HG03139 (cell line): ENCODE measurements around the gene LRRIQ4.

Source experiments
- ATAC-seq: cut with Tn5 transposase; IDR thresholded peaks from one replicate; pipeline ENCODE4 v1.9.1; 2021; ENCODE audit not compliant: unreplicated experiment

The LRRIQ4 gene

DNA sequence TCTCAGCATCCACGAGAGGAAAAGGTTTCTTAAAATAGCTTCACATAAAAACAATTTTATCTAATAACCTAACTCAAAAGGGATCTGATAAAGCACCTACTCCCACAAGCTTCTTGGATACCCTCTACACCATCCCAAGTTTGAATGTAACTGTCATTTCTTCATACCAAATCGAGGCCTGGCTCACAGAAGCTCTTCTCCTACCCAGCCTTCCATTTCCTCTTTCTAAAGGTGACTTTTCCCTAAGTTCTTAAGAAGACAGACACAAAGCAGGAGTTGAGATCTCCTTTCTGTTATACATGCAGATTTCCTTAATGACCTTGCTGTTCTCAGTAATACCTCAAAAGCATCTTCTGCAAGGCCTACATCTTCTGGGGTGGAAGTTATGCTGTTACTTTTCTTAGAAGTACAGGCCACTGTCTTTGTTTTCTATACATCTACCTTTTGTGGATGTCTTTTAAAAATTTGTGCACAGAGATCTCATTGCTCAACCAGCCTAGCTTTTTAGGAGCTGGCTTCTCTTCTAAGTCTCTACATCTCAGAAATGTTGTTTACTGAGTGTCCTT lies 3.4 kb upstream of the LRRIQ4 start:
- ATAC-seq = no peak

DNA sequence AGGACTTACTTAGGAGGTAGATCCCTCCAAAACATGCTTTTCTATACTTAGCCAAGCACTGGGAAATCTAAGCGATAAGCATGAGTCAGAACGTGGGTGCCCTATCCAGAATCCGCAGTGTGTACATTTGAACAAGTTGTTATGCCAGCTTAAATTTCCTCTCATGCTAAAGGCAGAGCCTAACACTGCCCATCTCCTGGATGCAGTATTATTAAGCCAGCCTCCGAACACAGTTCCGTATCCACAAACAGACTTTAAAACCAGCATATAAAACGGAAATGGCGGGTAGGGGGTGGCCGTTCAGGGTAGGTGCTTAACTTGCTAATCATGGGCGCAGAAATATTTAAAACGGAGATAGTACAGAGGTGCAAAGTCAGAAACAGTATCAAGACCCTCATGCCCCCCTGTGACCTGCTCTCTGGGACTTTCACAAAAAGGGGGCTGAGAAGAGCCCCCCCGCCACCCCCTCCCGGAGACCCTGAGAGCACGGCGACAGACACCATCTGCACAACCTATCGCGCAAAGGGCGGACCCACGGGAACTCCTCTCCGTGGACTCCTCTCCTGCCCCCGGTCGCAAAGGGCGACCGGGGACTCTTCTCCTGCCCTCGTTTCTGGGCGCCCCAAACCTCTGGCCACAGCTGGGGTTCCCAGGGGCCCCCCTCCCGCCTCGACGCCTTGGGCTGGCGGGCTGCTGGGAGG lies 889 bp upstream of the LRRIQ4 start:
- ATAC-seq = peak; percentile 4

DNA sequence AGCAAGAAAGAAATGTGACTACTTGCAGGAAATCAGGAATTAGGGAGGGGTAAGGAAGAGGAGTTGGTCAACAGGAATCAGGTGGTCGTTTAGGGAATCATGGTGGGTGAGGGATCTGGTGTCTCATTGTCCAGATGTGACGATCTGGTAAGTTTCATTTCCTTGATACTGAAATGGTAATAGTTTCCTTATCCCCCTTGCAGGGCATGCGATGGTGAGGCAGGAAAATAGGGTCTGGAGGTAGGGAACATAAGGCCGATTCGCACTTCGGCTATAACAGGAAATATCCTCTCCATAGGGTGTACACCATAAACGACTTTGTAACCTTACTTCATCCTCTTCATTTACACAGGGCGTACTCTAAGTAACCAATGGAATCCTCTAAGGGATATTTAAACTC lies 608 bp downstream of the LRRIQ4 start:
- no peak for ATAC-seq

DNA sequence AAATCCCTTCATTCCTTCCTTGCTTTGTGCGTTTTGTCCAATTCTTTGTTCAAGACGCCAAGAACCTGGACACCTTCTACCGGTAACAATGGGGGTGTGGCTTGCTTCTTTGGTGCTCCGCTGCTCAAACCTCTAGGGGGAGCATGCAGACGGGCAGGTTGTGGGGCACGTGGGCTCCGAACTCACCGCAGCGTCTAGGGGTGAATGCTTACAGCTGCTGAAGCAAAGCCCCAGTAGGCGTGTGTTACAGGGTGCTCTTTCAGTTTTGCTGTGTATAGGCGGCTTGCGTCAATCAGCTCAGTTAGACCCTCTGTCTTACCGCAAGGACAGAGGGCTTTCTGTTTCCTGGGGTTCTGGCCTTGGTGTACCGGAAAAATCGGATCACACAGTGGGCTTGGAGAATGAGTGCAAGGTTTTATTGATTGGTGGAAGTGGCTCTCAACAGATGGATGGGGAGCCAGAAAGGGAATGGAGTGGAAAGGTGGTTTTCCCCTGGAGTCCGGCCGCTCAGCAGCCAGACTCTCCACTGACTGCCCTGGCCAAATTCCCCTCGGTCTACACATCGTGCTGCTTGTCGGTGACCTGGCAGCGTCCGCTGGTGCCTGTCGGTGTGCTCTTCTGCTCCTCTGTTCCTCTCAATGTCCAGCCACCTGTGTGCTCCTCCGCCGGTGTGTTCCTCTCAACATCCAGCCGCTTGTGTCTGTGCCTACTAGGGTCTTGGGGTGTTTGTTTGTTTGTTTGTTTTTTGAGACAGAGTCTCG lies 1.3 kb downstream of the LRRIQ4 start:
- peak; percentile 87 for ATAC-seq

DNA sequence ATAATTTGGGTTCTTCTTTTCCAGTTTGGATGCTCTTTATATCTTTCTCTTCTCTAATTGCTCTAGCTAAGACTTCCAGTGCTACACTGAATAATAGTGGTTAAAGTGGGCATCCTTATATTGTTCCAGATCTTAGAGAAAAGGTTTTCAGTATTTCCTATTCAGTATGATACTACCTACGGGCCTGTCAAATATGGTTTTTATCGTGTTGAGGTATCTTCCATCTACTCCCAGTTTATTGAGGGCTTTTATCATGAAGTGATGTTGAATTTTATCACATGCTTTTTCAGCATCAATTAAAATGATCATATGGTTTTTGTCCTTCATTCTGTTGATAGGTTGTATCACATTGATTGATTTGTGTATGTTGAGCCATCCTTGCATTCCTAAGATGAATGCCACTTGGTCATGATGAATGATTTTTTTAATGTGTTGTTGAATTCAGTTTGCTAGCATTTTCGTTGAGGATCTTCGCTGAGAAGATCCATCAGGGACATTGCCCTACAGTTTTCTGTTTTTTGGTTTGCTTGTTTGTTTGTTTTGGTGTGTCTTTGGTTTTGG lies 3.0 kb downstream of the LRRIQ4 start:
- ATAC-seq = no peak

DNA sequence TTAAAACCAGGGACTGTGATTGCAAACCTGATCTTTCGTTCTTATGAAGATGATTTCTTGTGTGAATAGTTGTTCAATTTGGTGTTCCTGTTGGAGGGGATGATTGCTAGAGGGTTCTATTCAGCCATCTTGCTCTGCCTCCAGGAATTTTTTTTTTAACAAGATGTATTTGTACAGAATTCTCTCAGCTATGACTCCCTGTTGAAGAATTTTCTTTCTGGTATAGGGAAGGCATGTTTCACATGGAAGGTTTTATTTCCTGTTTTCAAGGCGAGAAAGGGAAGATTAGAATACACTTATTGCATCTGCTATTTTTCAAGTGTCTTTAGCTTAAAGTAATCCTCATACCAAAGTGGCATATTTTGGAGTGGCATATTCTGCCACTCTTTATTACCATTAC lies 5.6 kb downstream of the LRRIQ4 start:
- no peak for ATAC-seq

DNA sequence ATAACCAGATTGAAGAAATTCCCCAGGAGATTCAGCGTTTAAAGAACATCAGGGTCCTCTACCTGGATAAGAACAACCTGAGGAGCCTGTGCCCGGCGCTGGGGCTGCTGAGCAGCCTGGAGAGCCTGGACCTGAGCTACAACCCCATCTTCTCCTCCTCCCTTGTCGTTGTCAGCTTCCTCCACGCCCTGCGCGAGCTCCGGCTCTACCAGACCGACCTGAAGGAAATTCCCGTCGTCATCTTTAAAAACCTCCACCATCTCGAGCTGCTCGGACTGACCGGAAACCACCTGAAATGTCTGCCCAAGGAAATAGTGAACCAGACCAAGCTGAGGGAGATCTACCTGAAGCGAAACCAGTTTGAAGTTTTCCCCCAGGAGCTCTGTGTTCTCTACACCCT lies 9.4 kb downstream of the LRRIQ4 start:
- no peak for ATAC-seq

DNA sequence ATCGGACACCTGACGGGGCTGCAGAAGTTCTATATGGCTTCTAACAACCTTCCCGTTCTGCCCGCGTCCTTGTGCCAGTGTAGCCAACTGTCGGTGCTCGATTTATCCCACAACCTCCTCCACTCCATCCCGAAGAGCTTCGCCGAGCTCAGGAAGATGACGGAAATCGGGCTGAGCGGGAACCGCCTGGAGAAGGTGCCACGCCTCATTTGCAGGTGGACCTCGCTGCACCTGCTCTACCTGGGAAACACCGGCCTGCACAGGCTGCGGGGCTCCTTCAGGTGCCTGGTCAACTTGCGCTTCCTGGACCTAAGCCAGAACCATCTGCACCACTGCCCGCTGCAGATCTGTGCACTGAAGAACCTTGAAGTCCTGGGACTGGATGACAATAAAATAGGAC lies 9.9 kb downstream of the LRRIQ4 start:
- ATAC-seq = no peak

DNA sequence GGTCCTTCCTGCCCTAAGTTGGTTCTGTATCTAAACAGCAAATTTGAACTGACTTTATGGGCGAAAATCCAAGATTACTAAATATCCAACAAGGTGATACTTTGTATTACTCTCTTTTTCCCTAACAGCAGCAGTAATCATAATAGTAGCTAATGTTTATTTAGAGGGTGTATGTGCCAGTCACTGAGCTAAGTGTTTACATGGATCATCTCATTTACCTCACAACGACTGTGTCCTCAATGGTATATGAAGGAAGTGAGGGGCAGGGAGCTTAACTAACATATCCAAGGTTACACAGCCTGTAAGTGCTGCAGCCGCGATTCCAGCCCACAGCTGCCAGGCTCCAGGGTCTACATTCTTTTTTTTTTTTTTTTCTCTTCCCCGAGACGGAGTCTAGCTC lies 10.3 kb downstream of the LRRIQ4 start:
- no peak for ATAC-seq

DNA sequence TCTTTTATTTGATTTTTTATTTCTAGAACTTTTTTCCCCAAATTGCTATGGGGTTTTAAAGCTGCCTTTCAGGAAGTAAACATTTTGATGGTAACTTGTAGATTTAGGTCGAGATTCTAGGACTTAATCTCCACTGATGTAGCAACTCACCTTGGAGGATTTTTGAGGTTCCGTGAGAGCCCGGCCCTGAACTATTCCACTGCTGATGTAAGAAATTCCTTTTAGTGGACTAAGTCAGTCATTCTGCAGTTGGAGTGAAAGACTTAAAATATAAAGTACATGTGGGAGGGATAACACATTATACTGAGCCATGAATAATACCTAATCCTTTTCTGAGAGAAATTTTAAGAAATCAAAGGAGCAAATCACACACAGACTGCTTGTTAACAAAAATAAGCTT lies 12.6 kb downstream of the LRRIQ4 start:
- ATAC-seq = no peak

DNA sequence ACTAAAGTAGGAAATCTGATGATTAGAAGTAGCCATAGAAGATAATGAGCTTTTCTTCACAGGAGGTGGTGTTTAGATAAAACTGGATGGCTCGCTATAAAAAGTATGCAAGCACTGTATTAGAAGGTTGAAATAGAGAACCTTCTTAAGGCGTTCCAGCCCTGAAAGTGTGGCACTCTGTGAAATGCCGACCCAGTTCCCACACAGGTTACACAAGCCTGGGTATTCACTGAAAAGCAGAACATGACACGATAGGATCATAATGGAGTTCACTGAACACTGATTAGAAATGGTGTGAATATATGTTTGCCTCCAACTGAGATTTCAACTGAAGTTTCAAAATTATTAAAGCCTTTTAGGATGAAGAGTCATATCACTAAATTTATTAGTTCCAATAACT lies 15.0 kb downstream of the LRRIQ4 start:
- no peak for ATAC-seq

DNA sequence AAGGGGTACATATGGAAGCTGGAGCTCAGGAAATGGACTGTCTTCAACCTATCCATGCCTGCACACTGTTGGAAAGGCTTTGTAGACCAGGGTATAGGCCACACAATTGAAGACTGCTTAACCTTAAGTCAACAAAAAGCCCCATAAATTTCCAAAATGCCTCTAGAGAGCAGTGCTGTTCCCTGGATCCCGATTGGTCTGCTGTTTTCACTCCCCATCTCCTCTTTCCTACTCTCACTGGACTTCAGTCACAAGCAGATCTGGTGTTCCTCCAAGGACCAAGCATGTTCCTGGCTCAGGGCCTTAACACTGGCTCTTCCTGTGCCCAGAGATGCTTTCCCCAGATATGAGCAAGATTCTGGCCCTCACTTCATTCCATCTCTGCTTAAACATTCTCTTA lies 22.9 kb downstream of the LRRIQ4 start:
- no peak for ATAC-seq

DNA sequence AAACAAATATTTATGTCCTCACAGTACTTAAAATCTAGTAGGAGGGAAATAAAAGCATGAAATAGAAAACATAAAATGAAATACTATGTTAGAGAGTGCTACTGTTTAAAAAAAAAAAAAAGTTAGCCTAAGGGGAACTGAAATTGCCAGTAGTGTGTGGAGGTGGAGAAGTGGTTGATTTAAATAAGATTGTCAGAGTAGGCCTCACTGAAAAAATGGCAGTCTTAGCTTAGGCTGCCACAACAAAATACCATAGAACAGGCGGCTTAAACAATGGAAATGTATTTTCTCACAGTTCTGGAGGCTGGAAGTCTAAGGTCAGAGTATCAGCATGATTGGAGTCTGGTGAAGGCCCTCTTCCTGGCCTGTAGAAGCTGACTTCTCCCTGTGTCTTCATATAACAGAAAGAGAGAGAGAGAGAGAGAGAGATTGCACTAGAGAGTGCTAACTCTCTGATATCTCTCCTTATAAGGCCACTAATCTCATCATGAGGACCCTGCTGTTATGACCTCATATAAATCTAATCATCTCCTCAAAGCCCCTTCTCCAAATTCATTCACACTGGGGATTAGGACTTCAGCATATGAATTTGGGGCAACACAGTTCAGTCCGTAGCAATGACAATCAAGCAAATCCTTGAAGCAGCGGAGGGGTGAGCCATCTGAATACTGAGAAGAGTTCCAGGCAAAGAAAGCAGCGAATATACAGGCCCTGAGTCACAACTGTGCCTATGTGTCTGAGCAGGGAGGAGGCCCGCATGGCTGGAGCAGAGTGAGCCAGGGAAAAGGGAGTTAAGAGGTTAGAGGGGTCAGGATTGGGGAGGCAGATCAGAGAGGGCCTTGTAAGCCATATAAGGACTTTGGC lies 23.6 kb downstream of the LRRIQ4 start:
- ATAC-seq = peak; percentile 88

DNA sequence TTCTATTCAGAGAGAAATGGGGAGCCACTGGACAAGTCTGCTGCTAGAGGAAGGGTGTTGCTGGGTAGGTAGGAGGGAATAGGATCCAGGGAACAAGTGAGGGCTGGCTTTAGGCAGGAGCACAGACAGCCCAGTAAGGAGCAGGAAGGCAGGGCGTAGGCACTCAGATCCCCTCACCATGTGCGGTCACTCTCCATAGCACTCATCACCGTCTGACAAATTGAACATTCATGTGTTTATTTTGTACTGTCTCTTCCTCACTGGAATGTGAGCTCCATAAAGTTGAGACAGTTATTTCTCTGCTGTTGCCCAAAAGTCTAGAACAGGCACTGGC lies 24.2 kb downstream of the LRRIQ4 start:
- ATAC-seq = no peak

DNA sequence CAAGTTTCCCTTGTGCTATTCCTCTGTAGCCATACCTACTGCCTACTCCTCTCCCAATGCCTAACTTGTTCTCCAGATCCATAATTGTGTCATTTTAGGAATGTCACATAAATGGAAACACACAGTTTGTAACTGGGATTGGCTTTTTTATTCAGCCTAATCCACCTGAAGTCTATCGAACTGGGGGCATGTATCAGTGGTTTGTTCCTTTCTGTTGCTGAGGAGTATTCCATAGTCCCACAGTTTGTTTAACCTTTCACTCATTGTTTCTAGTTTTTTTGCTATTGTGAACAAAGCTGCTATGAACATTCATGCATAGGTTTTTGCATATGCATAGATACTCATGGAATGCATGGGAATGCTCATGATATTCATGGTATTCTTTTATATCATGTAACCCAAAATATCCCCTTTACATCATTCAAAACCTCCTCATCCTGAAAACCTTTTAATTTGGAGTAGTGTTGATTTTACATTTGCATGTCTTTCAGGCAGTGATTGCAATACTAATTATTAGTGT lies 25.9 kb downstream of the LRRIQ4 start:
- ATAC-seq = no peak

DNA sequence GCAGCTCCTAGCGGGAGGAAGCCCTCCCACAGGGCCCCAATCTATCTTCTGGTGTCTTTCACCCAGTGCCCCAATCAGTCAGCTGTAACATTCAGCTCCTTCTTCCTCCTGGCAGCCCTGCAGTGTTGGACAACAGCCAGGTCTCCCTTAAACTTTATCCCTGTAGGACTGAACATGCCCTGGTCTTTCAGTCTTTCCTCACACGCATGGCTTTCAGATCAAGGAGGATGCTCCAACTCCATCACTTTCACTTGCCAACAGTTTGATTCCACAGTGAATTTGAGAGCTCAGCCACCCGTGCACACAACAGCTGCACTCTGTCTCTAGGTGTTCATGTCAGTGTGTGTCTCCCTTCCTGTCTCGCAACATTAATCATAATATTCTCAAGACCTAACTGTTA lies 28.5 kb downstream of the LRRIQ4 start:
- peak; percentile 59 for ATAC-seq

DNA sequence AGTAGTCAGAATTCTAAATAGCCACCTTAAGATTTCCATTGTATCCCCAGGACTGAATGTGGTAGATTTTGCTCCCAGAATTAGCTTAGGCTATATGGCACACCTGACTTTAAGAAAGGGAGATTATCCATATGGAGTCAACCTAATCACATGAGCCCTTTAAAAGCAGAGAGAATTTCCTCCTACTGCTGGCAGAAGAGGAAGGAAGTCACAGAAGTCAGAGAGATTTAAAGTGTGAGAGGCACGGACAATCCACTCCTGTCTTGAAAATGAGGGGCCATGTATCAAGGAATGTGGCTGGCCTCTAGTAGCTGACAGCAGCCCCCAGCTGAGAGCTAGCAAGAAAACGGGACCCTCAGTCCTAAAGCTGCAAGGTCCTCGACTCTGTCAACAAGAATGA lies 30.3 kb downstream of the LRRIQ4 start:
- ATAC-seq = no peak

DNA sequence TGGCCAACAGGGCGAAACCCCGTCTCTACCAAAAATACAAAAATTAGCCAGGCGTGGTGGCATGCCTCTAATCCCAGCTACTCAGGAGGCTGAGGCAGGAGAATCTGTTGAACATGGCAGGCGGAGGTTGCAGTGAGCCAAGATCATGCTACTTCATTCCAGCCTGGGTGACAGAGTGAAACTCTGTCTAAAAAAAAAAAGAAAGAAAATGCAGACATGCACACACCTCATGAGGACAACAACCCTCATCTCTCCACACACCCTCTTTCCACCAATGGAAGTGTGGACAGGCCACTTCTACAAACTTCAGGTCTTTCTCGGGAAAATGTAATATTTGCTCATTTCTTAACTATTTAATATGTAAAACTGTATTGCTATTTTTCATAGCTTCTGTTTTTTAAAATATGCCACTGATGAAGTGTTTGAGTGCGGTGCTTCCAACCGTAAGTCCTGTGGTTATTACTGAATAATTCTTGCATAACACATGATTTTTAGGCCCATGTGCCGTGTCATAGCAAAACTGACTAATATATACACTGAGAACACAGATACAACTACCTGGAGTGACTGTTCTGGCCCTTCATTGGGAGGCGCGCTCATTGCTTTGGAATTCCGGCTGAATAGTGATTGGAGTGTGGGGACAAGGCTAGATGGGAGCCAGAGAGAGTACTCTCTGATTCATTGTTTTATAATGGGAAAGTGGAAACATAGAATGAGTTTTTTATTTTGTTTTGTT lies 34.0 kb downstream of the LRRIQ4 start:
- peak; percentile 87 for ATAC-seq

DNA sequence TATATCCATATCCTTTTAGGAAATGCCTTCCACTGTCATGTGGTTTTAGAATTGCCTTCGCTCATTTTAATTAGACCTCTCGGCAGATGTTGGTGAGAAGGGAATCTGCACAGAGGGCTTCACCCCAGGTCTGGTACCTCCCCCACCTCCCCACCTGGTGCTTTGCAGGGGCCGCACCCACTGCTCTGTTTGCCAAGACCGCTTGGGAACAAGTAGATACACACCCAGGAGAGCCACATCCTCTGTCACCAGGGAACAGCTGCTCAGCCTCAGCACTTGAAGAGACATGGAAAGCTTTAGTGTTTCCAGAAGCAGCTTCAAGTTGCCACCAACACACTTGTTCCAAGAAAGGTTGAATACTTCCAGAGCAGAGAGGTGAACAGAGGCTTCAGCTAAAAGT lies 35.2 kb downstream of the LRRIQ4 start:
- ATAC-seq = no peak

DNA sequence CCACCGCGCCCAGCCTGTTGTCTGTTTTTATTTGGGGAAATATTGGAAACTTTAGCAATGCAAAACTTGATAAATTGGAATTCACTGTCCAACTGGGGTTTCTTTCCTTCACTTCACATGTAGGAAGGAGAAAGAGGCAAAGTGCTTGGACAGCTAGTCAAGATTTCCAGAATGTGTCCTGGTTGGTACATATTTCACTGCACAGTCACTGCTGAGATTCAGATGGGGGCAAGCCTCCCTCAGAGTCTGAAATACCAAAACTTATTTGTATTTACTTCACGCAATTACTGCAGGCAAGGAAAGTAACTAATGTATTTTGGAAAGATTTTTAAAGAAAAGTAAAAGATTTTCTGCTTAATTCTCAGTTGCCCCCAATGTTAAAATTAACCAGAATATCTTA lies 36.1 kb downstream of the LRRIQ4 start:
- no peak for ATAC-seq
